ENCODE data around the gene LAMA2. TPM values are rescaled to one million over a fixed set of nuclear protein-coding genes. Genes with fewer than 3 reads are reported as not detected.

Gene LAMA2
- total RNA-seq, 1 experiment from 2014 or later = 8.2 TPM

- TF ChIP-seq JUND (IDR thresholded peaks at IDR 0.05) = no peak
- TF ChIP-seq, protein P1, sequence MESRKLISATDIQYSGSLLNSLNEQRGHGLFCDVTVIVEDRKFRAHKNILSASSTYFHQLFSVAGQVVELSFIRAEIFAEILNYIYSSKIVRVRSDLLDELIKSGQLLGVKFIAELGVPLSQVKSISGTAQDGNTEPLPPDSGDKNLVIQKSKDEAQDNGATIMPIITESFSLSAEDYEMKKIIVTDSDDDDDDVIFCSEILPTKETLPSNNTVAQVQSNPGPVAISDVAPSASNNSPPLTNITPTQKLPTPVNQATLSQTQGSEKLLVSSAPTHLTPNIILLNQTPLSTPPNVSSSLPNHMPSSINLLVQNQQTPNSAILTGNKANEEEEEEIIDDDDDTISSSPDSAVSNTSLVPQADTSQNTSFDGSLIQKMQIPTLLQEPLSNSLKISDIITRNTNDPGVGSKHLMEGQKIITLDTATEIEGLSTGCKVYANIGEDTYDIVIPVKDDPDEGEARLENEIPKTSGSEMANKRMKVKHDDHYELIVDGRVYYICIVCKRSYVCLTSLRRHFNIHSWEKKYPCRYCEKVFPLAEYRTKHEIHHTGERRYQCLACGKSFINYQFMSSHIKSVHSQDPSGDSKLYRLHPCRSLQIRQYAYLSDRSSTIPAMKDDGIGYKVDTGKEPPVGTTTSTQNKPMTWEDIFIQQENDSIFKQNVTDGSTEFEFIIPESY (IDR thresholded peaks at IDR 0.05; ENCODE audit: extremely low read depth, insufficient replicate concordance, low read length) = no peak
- no peak for TF ChIP-seq MAX (IDR thresholded peaks at IDR 0.05)
- TF ChIP-seq CTCF (IDR thresholded peaks at IDR 0.05 in 2 of 3, conservative IDR thresholded peaks at IDR 0.05 in 1 of 3; ENCODE audit: borderline replicate concordance in 1 of 3, insufficient read depth in 1 of 3, low read depth in 2 of 3, low read length in 2 of 3) = no peak
Measured at GRCh38 chr6:129069006-129069405, 186.1 kb downstream of the LAMA2 start (continued).

GRCh38 chr6:129073051-129073450 lies 190.1 kb downstream of the LAMA2 start:
- no peaks in the 10 kb centered on the region for H4K20me1 ChIP-seq (ENCODE audit: insufficient read depth)
- ATAC-seq (no peak), DNase-seq (ENCODE audit: low read depth, low spot score) (no peak)
- no peak overlapping the region for H3K4me3 ChIP-seq (replicated peaks in 1 of 2; ENCODE audit: low read depth in 1 of 2, low read length in 2 of 2)
- no TSS peak for BruUV-seq (replicated peaks)
- H3K79me2 ChIP-seq (ENCODE audit: insufficient read depth, low read length) = no peaks in the 10 kb centered on the region
- H3K9me2 ChIP-seq (ENCODE audit: insufficient read depth) = no peaks in the 10 kb centered on the region
- no peaks in the 10 kb centered on the region for H3K9me3 ChIP-seq (ENCODE audit: control insufficient read depth in 1 of 2, insufficient read depth in 1 of 2, low read depth in 1 of 2, low read length in 2 of 2)
- no peaks in the 10 kb centered on the region for H3K36me3 ChIP-seq (ENCODE audit: control insufficient read depth in 1 of 2, insufficient read depth in 2 of 2, low read length in 2 of 2)
- intact Hi-C loops (cut with micrococcal nuclease) = no loop called here
- no peaks in the 10 kb centered on the region for H3K4me1 ChIP-seq (ENCODE audit: control insufficient read depth in 1 of 2, insufficient read depth in 2 of 2, low read length in 2 of 2)
- no peak overlapping the region for H3K27ac ChIP-seq (ENCODE audit: low read depth, low read length)
- no peak overlapping the region for H2AFZ ChIP-seq (ENCODE audit: low read depth, low read length, poor library complexity, severe bottlenecking)
- H3K9ac ChIP-seq (ENCODE audit: low read length) = no peak overlapping the region
- H3K27me3 ChIP-seq (ENCODE audit: insufficient read depth, low read length) = no peaks in the 10 kb centered on the region
- no peak for TF ChIP-seq FOSL1 (IDR thresholded peaks at IDR 0.05; ENCODE audit: low read depth)
- no peak for TF ChIP-seq SP1 (IDR thresholded peaks at IDR 0.05; ENCODE audit: low read depth)
- TF ChIP-seq EZH2phosphoT487 (IDR thresholded peaks at IDR 0.05; ENCODE audit: borderline replicate concordance) = no peak
- no peak for TF ChIP-seq POLR2A (IDR thresholded peaks at IDR 0.05; ENCODE audit: borderline replicate concordance, extremely low read depth, insufficient read depth, insufficient read length)
- no peak for TF ChIP-seq RAD21 (IDR thresholded peaks at IDR 0.05; ENCODE audit: low read depth)
- TF ChIP-seq EGR1 (IDR thresholded peaks at IDR 0.05; ENCODE audit: low read depth) = no peak
- ChIA-PET POLR2A (no interaction called here), CTCF (no interaction called here), RAD21 (ENCODE audit: low non-redundant PET in 1 of 2, low total read pairs in 2 of 2, uncharacterized antibody in 2 of 2, unreplicated experiment in 2 of 2) (no interaction called here)
- H3K4me2 ChIP-seq (ENCODE audit: low read length) = no peak overlapping the region
